Left forelimb (tissue), 1 donor: ENCODE results near the gene EGLN3.

Source experiments
- DNase-seq: peaks from one replicate; pipeline ENCODE4 v3.0.0-alpha.2; 2018; ENCODE audit warnings: low spot score

Gene EGLN3

GRCh38 chr14:33962016-33962415 lies 11.1 kb upstream of the EGLN3 start:
- DNase-seq: no peak

- no peak for DNase-seq
Measured at GRCh38 chr14:33959692-33960151, 8.8 kb upstream of the EGLN3 start.

- DNase-seq: no peak
Measured at GRCh38 chr14:33958605-33959226, 7.8 kb upstream of the EGLN3 start.

GRCh38 chr14:33957993-33958392 lies 7.1 kb upstream of the EGLN3 start:
- DNase-seq: no peak

GRCh38 chr14:33957299-33957698 lies 6.4 kb upstream of the EGLN3 start:
- no peak for DNase-seq

GRCh38 chr14:33956640-33957039 lies 5.8 kb upstream of the EGLN3 start:
- DNase-seq: no peak

- DNase-seq: no peak
Measured at GRCh38 chr14:33954016-33954598, 3.2 kb upstream of the EGLN3 start.

- no peak for DNase-seq
Measured at GRCh38 chr14:33952541-33952940, 1.7 kb upstream of the EGLN3 start.

GRCh38 chr14:33951183-33951840 lies 438 bp upstream of the EGLN3 start:
- no peak for DNase-seq

GRCh38 chr14:33949411-33949893 lies 1.4 kb downstream of the EGLN3 start:
- no peak for DNase-seq

GRCh38 chr14:33948869-33949408 lies 1.9 kb downstream of the EGLN3 start:
- no peak for DNase-seq

GRCh38 chr14:33948145-33948868 lies 2.6 kb downstream of the EGLN3 start:
- no peak for DNase-seq

GRCh38 chr14:33946679-33947476 lies 4.0 kb downstream of the EGLN3 start:
- DNase-seq: no peak

GRCh38 chr14:33945210-33946088 lies 5.4 kb downstream of the EGLN3 start:
- no peak for DNase-seq

- DNase-seq: no peak
Measured at GRCh38 chr14:33943096-33943883, 7.6 kb downstream of the EGLN3 start.

GRCh38 chr14:33941718-33942117 lies 9.2 kb downstream of the EGLN3 start:
- DNase-seq: no peak

- DNase-seq: no peak
Measured at GRCh38 chr14:33940561-33941011, 10.3 kb downstream of the EGLN3 start.

GRCh38 chr14:33938131-33938949 lies 12.5 kb downstream of the EGLN3 start:
- DNase-seq: peak; percentile 76

- no peak for DNase-seq
Measured at GRCh38 chr14:33936391-33936790, 14.5 kb downstream of the EGLN3 start.
